HG02981 (cell line): Measurements from ENCODE around the gene DAB2IP.
A peak's percentile ranks its signal among the peaks of the same experiment; 100 is the strongest.

ENCODE experiments used
- ATAC-seq: cut with Tn5 transposase; IDR thresholded peaks from one replicate; pipeline ENCODE4 v1.9.1; 2021; ENCODE audit warnings: mild to moderate bottlenecking, moderate library complexity; ENCODE audit not compliant: unreplicated experiment

The DAB2IP gene

DNA sequence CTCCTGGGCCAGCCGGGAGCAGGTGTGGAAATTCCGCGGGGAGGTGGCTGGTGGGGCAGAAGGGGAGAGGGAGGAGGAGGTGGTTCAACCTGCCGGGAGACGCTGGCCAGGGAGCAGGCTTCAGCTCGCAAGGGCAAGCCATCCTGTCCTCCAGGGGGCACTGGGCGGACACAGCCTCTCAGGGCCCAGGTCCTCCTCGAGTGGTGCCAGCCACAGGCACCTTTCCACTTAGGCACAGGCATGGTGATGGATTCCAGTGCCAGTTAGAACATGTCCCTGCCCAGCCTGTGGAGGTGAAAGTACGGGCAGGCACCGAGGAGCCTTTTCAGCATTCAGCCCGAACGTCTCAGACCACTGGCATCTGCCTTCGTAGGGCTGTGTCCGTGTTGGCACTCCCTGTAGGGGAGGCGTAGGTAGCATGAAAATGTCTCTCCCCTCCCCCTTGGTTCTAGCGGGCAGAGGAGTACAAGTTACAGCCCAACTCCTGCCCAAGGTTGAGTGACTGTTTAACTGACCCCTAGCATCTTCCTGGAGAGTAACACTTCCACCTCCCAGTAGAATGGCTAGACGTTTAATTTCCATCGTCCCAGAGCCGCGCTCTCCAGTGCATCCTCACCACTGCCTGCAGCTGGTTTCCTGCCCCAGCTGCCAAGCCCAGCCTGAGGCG, 48.9 kb downstream of the DAB2IP start:
- no peak for ATAC-seq

DNA sequence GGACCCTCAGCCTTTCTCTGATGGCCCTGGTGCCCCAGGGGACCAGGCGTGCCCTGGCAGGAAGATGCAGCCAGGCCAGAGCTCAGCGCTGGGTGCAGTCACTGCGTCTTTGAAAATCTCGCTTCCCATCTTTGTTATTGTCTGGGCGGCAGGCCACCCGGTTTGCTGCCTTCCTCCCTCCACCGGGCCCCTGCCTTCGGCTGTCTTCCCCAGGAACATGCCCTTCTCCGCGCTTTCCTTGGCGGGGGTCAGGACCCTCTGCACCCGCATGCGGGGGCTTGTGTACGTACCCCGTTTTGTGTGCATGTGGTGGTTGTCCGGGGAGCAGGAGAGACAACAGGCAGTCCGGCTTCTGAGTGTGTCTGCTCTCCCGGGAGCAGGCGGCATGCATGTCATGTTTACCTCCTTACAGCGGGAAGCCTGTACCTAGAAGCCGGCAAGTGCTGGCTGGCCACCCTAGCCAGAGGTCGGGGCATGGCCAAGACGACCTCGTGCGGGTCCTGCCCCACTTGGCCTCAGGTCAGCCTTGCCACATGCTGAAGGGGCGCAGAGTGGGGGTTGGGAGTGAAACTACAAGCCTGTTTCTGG, 49.5 kb downstream of the DAB2IP start:
- no peak for ATAC-seq

DNA sequence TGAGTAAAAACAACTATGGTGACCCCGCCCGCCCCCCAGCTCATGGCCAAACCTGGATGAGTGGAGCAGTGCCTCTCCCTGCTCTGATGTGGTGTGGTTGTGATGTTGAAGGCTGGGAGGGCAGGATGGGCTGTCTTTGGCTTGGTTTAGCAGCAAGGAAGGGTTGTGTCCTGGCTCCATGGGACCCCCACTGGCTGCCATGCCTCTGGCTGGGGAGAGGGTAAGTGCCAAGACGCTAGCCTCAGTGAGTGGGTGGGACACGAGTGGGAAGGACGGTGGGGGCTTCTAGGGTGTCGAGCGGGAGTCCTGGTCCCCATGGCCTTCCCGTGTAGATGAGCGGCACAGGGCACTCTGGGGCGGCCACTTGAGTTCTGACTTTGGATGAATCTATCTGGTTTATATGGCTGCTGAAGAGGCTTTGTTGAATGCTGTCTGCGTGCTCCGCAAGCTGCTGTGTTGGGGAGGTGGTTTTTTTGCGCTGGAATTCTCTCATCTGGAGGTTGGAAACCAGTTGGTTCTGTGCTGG, 50.4 kb downstream of the DAB2IP start:
- no peak for ATAC-seq

DNA sequence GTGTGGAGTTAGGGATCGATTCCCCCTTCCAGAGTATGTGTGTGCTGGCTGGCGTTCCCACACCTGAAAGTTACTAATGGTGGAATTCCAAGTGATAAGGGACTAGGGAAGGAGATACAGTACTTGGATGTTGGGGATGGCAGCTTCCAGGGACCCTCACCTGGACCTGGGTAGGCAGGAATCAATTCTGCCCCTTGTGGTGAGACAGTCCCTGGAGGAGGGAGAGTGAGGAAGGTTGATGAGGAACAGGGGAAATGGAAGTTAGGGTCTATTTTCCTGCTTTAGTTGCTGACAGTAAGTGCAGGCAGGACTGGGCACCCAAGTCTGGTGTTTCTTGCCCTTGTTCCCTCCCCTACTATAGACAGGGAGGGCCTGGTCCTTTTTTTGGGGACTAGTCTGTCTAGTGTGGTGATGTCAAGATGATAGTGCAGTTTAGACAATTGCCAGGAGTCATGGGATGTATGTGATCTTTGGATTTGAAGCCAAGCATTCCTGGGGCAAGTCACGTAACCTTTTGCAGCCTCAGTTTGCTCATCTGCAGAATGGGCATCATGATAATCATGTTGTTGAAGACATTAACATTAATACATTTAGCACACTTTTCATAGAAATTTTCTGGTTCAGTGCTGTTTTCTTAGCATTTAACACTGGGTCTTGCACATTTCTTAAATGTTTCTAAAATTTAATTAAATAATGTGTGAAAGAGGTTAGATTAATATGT, 51.7 kb downstream of the DAB2IP start:
- no peak for ATAC-seq

DNA sequence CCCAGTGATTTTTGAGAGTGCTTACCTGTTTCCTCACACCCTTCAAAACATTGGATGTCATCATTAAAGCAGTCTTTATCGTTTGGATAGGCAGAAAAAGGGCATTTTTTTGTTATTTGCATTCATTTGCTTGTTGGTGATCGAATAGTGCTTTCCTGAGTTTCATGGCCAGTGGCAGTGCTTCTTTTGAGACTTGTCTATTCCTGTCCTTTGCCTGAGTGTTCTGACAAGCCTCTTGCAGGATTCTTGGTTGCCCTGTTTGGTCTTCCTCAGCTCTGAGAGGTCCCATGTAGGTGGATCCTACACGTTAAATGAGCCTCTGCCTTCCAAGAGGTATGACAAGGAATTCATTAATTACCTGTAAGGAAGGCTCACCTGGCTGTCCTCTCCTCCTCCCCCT, 52.8 kb downstream of the DAB2IP start:
- ATAC-seq = no peak

DNA sequence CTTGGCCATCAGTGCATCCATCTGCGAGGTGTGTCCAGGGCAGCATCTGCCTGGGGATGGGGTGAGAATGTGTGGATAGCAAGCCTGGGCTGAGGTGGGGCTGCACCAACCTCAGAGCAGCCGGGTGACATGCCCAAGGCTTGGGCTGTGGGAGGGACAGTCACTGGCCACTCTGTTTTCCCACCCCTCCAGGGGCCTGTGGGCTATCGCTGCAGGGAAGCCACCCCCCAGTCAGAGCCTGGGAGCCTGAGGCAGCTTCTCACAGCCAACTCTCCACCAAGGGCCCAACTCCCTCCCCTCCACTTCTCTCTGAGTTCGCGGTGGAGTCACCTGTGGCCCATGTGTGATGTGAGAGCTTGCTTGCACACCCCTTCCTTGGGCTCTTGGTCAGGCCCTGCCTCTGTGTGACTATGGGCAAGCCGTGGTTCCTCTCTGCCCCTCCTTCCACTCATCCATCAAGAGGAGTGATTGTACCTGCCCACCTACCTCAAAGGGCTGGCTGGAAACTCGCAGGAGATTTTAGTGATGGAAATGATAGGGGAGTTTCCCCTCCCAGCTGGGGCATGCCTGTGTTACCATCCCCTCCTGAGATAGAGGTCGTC, 54.8 kb downstream of the DAB2IP start:
- ATAC-seq = no peak

DNA sequence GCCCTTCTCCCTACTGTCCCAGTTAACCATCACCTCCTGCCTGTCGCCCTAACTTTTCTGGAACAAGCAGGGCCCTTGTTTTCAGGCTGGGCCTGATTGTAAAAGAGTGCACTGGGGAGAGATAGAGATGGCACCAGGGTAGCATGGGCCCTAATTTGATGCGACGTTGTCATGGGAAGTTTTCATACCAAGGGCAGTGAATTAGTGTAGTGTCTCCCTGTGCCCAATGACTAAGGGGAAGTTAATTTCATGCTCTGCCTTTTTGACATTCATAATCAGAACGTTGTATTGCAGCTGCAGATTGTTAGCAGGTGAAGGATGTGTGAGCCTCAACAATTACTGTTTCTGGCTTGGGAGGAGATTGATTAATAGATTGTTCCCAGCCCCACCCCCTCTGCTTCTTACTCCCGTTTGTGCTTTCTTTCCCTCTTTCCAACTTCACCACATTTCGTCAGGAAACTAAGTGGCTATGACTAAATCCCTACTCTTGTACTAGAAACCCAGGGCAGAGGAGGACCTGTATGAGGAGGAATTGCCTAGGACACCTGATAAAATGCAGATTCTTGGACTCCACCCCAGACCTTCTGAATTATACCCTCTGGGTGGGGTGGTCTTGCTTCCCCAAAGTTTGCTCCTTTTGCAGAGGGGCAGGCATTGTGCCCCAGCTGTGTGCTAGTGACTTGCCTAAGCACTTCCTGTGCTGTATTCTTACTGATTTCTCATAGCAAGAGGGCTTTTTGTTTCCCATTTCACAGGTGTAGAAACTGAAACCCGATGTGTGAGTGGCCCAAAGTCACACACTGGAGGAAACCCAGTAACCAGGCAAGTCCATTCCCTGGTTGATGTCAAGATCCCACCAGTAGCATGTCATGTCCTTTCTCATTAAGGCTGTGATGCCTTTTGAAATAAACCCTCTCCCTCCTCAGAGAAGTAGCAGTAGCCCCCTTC, 56.3 kb downstream of the DAB2IP start:
- peak; percentile 92 for ATAC-seq

DNA sequence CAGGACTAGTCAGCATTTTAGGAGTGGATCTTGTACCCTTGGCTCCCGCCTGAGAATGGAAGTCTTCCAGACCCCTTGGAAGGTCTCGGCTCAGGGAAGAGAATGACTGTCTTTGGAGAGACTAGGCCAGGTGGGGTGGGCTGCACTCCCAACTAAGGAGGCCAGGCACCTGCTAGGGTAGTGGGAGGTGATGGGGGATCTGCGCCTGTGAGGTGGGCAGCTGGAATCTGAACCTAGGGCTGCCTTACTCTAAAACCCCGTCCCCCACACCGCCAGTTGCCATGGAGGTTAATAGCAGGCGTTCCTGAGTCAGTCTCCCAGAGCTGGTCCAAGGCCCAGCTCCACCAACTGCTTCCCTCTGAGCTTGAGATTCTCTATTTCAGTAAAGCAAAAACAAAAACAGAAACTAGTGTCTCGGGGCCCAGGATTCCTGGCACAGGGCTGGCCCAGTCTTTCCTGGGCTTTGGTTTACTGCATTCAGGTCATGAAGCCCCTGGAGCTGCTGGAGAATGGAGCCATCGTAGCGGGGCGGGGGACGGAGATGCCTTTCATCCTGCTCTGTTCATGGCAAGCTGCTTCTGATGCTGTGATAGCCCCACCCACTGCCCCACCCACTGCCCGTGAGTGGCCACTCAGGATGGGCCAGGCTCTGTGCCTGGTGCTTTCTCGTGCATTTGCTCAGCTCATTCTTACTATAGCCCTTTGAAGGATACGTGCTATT, 57.5 kb downstream of the DAB2IP start:
- no peak for ATAC-seq

DNA sequence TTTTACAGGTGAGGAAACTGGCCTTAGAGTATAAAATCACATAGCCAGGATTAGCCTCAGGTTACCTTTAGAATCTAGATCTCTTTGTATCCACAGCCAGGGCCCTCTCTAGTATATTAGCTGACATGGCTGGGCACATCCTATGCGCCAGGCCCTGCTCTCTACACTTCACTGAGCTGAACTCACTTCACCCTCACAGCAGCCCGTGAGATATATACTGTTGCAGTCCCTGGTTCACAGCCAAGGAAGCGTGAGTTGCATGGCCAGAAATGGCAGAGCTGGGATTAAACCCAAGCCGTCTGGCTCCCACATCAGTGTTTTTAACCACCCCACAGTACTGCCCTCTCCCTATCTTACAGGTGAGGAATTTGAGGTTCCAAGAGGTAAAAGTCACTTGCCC, 58.4 kb downstream of the DAB2IP start:
- no peak for ATAC-seq

DNA sequence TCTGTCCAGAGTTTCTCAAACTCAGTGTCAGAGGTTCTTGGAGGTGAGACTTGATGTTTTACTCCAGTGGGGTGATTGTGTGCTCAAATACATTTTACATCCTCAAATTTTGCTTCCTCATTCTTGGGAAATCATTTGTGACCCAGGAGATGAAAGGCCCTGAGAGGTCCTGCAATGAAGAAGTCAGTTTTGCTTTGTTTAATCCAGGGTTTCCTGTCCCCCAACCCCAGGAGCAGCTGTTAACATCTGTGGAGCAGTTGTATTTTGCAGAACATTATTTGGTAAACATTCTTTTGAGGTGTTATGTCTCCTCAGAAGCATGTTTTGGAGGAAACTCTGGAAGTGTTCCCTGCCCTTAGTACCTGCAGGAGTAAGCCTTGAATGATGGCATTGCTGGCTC, 59.8 kb downstream of the DAB2IP start:
- ATAC-seq = no peak

DNA sequence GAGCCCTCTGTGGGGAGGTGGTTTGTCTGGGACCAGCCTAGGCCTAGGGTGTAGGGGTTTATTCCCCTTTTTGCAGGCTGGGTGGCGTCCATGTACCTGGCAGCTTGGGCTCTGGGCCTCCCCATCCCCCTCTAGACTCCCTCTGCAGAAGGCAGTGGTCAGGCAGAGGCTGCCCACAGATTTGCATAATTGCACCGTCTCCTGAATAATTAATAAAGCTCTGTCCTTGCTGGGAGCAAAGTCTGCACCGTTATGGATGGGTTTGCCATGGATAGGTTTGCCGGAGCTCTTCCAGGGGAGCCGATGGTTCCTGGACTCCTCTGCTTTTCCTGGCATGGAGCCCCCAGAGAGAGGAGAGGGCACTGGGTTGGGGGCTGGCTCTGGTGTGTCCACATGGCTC, 60.4 kb downstream of the DAB2IP start:
- no peak for ATAC-seq

DNA sequence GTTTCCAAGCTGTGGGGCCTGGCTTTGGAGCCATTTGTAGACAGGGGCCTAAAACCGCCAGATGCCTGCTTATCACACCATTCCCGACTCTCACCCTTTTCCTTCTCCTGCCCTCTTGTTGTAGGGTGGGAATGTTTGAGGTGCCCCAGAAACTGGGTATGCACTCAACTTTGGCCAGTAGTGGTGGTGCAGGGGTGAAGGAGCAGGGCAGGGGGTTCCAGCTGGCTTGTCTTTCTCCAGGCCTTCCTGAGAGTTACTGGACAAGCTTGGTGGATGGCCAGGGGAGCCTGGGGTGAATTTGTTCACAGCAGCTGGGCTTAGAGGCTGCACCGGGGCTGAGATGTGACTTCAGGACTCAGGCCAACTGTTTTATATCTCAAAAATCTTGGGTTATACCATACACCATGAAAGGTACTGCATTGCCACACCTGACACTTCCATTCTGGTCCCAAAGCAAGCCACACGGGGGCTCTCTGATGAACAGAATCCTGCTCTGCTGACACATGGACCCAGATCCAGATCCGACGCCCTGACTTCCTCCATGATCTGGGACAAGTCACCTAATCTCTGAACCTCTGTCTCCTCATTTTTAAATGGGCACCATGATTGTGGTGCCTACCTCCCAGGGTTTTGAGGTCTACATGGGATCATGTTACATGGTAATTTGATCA, 62.1 kb downstream of the DAB2IP start:
- no peak for ATAC-seq

DNA sequence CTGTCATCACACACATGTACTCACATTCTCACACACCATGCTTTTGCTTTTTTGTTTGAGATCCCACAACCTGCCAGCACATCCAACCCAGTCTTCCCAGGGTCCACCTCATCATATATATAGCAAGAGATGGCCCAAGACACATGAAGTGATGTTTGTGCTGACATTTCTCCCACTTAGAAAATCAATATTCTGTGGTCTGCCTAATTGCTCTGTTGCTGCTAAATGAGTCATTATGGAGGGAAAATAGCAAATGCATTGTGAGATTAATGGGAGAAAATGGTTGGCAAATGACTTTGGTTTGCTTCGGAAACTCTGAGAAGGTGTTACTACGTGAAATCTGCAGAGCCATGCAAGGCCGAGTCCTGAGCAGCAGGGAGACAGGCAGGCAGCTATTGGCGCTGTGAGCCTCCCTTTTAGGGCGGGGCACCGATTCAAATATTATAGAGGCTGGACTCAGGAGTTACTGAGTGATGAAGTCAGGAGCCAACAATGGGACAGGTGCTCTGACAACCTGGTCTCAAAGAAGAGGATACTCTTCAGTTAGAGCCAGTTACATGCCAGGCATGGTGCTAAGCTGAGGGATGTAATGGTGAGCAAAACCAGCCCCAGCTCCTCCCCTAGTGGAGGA, 62.8 kb downstream of the DAB2IP start:
- ATAC-seq = no peak

DNA sequence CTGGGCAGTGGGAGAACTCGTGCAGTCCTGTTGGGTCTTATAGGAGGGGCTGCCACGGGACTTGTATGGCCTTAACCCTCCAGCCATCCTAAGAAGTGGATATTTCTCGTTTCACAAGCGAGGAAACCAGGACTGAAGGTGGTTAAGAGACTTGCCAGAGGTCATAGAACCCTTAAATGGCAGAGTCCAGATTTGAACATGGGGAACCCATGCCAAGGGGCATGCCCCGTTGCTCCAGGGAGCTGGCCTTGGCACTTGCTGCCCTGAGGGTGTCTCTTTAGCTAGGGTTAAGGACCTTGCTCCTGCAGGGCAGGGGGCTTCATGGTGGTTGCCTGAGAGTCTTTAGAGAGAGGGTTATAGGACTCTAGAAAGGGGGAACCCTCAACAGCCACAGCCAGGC, 63.4 kb downstream of the DAB2IP start:
- ATAC-seq = no peak

DNA sequence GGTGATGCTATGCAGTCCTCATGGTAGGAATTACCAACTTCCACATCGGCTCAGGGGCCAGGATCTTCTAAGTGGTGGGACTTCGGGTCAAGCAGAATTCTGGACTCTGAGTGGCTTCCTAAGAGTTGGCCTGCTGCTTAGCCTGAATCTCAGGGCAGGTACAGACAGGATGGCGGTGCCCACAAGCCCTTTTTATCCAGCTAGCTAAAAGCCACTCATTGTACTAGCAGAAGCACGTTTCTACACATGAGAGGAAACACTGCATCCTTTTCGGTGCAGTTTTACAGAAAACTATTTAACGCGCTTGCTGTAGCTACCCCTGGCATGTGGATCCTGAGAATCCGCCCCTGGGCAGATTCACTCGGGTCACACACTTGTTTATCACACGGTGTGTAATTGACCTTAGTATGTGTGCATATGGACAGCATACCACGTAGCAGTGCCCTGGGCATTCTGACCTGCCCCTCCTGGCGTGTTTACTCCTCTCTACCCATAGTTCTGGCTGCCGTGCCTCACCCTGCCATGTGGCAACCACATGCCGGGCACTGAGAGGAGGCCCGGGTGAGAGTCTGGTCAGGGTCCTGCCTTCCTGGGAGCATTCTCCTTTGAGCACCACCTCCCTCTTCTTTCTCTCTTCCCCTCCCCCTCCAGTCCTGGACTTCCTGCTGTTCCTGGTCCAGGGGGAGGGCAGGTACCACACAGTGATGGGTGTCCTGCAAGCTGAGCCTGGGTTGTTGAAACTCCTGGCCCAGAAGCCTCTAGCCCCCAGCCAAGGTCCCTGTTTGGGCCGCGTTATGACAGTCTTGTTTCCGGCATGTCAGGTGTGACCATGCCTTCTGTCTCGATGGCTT, 65.9 kb downstream of the DAB2IP start:
- no peak for ATAC-seq

DNA sequence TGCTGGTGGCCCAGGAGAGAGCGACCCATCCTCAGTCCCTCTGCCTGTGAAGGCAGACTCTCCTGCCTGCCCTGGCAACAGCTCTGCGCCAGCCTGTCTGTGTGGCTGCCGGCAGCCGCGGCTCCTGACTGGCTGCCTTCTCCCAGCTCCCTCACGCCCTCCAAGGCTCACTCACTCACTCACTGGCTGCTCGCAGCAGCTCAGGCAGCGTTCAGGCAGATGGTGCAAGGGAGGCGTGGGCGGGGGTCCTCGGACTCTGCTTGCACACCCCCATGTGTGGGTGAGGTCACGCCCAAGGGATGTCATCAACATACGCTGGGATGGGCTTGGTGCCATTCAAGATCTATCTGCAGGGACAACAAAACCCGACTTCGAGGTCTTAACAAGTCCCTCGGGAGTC, 66.7 kb downstream of the DAB2IP start:
- ATAC-seq = no peak

DNA sequence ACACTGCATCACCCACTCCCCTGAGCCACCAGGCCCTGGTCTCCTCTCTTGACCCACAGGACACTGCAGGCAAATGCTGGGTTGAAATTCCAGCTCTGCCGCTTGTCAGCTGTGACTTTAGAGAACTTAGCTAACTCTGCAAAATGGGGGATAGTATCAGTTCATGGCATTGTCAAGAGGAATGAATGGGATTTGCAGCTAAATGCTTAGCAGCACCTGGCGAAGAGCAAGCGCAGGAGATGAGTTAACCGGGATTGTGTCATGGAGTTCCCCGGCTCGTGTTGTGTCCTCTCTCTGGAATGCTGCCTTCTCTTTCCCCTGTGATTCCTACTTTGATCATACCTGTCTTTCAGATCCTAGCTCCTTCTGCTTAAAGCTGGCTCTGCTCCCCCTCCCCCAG, 67.1 kb downstream of the DAB2IP start:
- ATAC-seq = no peak
